Peyer's patch (tissue), 4 donors: ENCODE results near the gene ENOX2.

Source experiments
- CTCF ChIP-seq, 6 experiments: fragments of 450-650 bp in 4 of 6; fragments of 200-600 bp in 2 of 6; sonication (generic) in 1 of 6; IDR thresholded peaks; one replicate each; pipeline ENCODE4 v1.5.1; 2017 to 2019; ENCODE audit warnings: antibody characterized with exemption in 6 of 6, mild to moderate bottlenecking in 3 of 6, moderate library complexity in 1 of 6
- POLR2A ChIP-seq, 2 donors: fragments of 450-650 bp; IDR thresholded peaks; one replicate each; pipeline ENCODE4 v1.5.1; 2017; ENCODE audit warnings: antibody characterized with exemption in 2 of 2, mild to moderate bottlenecking in 2 of 2, moderate library complexity in 2 of 2

- TF ChIP-seq CTCF (IDR thresholded peaks at IDR 0.05): no peak
- TF ChIP-seq POLR2A (IDR thresholded peaks at IDR 0.05): no peak
These were observed 17.5 kb downstream of the ENOX2 start for GRCh38 chrX:130885508-130885907.
